Stomach (tissue), 4 donors: Measurements from ENCODE around the gene MCTP1.

ENCODE experiments used
- CTCF ChIP-seq, 7 experiments: fragments of 450-650 bp in 4 of 7; fragments of 200-600 bp in 3 of 7; sonication (generic) in 3 of 7; IDR thresholded peaks; one replicate each; pipeline ENCODE4 v1.5.1; 2016 to 2019; ENCODE audit warnings: antibody characterized with exemption in 7 of 7, control low read depth in 2 of 7, mild to moderate bottlenecking in 1 of 7
- POLR2A ChIP-seq, 4 donors: fragments of 450-650 bp; IDR thresholded peaks; one replicate each; pipeline ENCODE4 v1.6.1; 2016; ENCODE audit warnings: antibody characterized with exemption in 4 of 4, control low read depth in 2 of 4, mild to moderate bottlenecking in 1 of 4, moderate library complexity in 1 of 4
- POLR2AphosphoS5 ChIP-seq, 3 donors: sonication (generic); formaldehyde crosslinking; IDR thresholded peaks; one replicate each; pipeline ENCODE4 v1.6.1; 2016; ENCODE audit warnings: antibody characterized with exemption in 3 of 3

- TF ChIP-seq CTCF (IDR thresholded peaks at IDR 0.05) (no peak), POLR2AphosphoS5 (IDR thresholded peaks at IDR 0.05) (no peak), POLR2A (IDR thresholded peaks at IDR 0.05) (no peak)
Observed at GRCh38 chr5:95272316-95272929, 12.5 kb downstream of the MCTP1 start.
